IPS-18a (cell line): ENCODE data around the gene CDK5RAP2.

ENCODE experiments used
- H3K27ac ChIP-seq: one replicate; pipeline ENCODE4 v1.5.1; 2013; ENCODE audit warnings: low read length
- H3K27me3 ChIP-seq: one replicate; pipeline ENCODE4 v1.6.1; 2013; ENCODE audit warnings: mild to moderate bottlenecking, low read length; ENCODE audit not compliant: control insufficient read depth, insufficient read depth
- H3K36me3 ChIP-seq: one replicate; pipeline ENCODE4 v1.6.1; 2013; ENCODE audit warnings: low read depth, low read length; ENCODE audit not compliant: control insufficient read depth
- H3K4me1 ChIP-seq: one replicate; pipeline ENCODE4 v1.6.1; 2013; ENCODE audit warnings: low read depth, low read length; ENCODE audit not compliant: control insufficient read depth
- H3K4me3 ChIP-seq: one replicate; pipeline ENCODE4 v1.5.1; 2013; ENCODE audit warnings: low read length
- H3K9ac ChIP-seq: one replicate; pipeline ENCODE4 v1.6.1; 2013; ENCODE audit warnings: mild to moderate bottlenecking, low read length, moderate library complexity
- H3K9me3 ChIP-seq: one replicate; pipeline ENCODE4 v1.6.1; 2013; ENCODE audit warnings: low read depth, low read length; ENCODE audit not compliant: control insufficient read depth

Gene CDK5RAP2

DNA sequence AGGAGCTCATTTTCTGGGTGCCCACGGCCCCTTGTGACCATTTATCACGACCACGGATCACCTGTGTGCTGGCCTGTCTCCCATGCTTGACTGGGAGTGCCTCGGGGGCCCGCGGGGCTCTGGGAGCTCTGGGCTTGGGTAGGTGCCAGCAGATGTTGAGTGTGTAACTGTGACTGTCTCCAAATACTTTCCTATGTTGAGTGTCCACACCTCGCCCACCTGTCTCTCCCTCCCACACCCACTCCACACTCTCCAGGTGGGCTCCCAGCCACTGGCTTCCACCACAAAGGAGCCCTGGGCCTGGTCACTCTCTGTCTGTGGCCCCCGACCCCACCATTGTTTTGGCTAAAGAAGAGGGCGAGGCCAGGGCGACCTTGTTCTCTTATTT lies 196.4 kb downstream of the CDK5RAP2 start:
- no peaks in the 10 kb centered on the region for H3K27me3 ChIP-seq
- no peaks in the 10 kb centered on the region for H3K4me1 ChIP-seq
- peaks cover 2% of the 10 kb centered on the region for H3K36me3 ChIP-seq
- H3K9me3 ChIP-seq = no peaks in the 10 kb centered on the region
- H3K27ac ChIP-seq = no peak overlapping the region
- no peak overlapping the region for H3K9ac ChIP-seq
- no peak overlapping the region for H3K4me3 ChIP-seq

DNA sequence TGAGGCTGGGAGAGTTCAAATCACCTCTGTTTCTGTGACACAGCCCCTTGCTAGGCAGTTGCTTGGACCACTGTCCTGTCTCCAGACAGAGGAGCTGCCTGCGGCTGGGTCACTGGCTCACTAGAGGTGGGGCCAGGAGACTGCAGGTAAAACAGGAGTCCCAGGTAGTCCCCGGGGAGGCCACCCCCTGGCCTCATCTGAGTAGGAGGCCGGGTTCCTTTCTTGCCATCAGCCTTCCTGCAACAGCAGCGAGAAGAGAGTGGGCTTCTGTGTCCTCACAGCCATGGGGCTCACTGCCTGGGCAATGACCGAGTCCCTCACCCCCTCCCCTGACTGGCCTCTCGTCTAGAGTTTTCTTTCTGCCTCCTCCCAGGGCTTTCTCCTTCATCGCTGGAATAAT lies 197.5 kb downstream of the CDK5RAP2 start:
- no peaks in the 10 kb centered on the region for H3K9me3 ChIP-seq
- no peak overlapping the region for H3K4me3 ChIP-seq
- no peaks in the 10 kb centered on the region for H3K36me3 ChIP-seq
- no peaks in the 10 kb centered on the region for H3K27me3 ChIP-seq
- H3K9ac ChIP-seq = no peak overlapping the region
- H3K27ac ChIP-seq = no peak overlapping the region
- H3K4me1 ChIP-seq = no peaks in the 10 kb centered on the region

DNA sequence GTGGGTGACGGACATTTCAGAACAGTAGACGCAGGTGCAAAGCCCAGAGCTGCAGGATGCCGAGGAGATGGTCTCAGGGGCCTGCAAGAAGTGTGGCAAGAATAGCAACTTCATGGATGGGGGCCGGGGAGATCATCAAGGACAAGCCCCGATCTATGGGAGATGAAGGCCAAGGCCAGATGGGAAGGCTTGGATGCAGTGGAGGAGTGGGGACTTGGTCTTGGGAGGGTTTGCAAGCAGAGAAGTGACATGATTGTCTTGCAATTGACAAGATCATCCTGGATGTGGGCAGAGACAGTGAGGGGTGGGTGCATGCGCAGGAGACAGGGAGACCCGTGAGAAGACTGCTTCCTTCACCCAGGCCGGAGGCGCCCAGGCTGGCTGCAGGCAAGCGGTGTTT lies 198.1 kb downstream of the CDK5RAP2 start:
- Histone ChIP-seq H3K4me3 (no peak overlapping the region), H3K4me1 (no peaks in the 10 kb centered on the region), H3K27ac (no peak overlapping the region)

GRCh38 chr9:120379611-120380010 lies 200.4 kb downstream of the CDK5RAP2 start:
- Histone ChIP-seq H3K9ac (no peak overlapping the region), H3K9me3 (no peaks in the 10 kb centered on the region), H3K27ac (no peak overlapping the region), H3K36me3 (no peaks in the 10 kb centered on the region), H3K4me1 (no peaks in the 10 kb centered on the region), H3K27me3 (no peaks in the 10 kb centered on the region), H3K4me3 (no peak overlapping the region)

More for the DNA sequence above, 198.1 kb downstream of the CDK5RAP2 start:
- no peak overlapping the region for H3K9ac ChIP-seq
- no peaks in the 10 kb centered on the region for H3K9me3 ChIP-seq
- H3K36me3 ChIP-seq = no peaks in the 10 kb centered on the region
- H3K27me3 ChIP-seq = no peaks in the 10 kb centered on the region

DNA sequence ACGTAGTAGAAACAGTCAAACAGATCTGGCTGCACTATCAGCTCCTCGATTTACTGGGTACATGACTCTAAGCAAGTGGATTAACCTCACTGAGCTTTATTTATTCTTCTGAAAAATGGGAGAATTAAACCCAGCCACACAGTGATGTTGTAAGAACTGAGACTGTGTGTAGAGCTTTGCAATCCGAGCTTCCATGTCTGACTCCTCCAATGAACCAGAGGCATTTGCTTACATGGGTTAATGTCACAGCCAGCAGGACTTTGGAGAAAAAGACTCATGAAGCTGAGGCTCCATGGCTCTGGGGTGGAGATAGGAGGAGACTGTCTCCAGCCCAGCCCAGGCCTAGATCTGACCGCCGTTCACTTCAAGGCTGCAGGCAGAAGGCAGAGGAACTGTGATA lies 201.3 kb downstream of the CDK5RAP2 start:
- no peak overlapping the region for H3K4me3 ChIP-seq
- H3K9me3 ChIP-seq = no peaks in the 10 kb centered on the region
- H3K4me1 ChIP-seq = no peaks in the 10 kb centered on the region
- H3K27ac ChIP-seq = no peak overlapping the region
- H3K27me3 ChIP-seq = no peaks in the 10 kb centered on the region
- H3K9ac ChIP-seq = no peak overlapping the region
- H3K36me3 ChIP-seq = no peaks in the 10 kb centered on the region

DNA sequence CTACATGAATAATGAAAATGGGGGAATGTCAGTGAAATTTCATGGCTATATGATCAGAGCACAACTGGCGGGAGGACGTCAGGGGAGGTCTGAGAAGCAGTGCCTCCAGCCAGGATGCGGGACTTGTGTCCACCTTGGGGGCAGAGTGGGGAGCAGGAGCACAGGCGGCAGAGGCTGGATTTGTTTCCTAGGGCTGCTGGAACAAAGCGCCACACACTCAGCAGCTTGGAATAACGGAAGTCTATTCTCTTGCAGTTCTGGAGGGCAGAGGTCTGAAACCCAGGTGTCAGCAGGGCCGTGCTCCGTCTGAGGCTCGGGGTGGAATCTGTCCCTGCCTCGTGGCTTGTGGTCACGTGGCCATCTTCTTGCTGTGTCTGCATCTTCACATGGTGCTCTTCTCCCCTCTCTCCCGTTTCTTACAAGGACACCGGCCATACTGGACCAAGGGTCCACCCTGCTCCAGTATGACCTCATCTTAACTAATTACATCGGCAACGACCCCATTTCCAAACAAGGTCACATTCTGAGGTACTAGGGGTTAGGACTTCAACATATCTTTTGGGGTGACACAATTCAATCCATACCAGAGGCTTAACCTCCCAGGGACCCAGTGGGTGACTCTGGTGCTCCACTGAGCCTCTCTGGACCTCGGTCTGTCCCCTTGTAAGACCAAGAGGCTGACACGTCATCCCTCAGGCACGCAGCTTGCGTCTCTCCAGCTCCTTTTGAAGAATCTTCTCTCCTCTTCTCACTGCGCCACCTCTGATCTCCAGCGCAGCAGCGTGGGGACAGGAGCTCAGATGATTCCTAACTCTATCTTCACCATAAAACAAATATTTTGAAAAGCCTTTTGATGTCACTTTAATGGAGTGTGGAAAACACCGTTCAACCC lies 202.5 kb downstream of the CDK5RAP2 start:
- no peaks in the 10 kb centered on the region for H3K27me3 ChIP-seq
- H3K27ac ChIP-seq = no peak overlapping the region
- no peaks in the 10 kb centered on the region for H3K4me1 ChIP-seq
- H3K9me3 ChIP-seq = no peaks in the 10 kb centered on the region
- H3K4me3 ChIP-seq = no peak overlapping the region
- H3K9ac ChIP-seq = no peak overlapping the region
- H3K36me3 ChIP-seq = no peaks in the 10 kb centered on the region

- Histone ChIP-seq H3K4me3 (no peak overlapping the region), H3K27ac (no peak overlapping the region), H3K27me3 (no peaks in the 10 kb centered on the region), H3K9me3 (no peaks in the 10 kb centered on the region), H3K9ac (no peak overlapping the region), H3K4me1 (no peaks in the 10 kb centered on the region), H3K36me3 (no peaks in the 10 kb centered on the region)
Measured at GRCh38 chr9:120376101-120376500, 203.9 kb downstream of the CDK5RAP2 start.

DNA sequence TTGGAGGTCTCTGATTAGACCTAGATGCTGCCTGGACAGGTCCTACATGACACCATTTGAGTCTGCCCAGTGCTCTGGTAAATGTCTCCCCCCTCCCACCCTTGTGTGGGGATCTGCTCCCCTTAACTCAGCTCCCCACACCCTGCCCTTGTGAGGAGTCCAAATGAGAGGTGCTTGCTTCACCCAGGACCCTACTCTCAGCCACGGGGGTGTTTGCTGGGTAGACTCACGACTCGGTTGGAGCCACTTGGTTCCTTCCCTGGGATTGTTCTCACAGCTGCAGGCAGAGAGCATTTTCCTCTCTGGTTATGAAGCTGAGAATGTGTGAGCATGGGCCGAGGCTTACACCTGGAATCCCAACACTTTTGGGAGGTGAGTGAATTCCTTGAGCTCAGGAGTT lies 204.7 kb downstream of the CDK5RAP2 start:
- Histone ChIP-seq H3K36me3 (no peaks in the 10 kb centered on the region), H3K27me3 (no peaks in the 10 kb centered on the region), H3K9me3 (no peaks in the 10 kb centered on the region), H3K27ac (no peak overlapping the region), H3K4me1 (no peaks in the 10 kb centered on the region), H3K9ac (no peak overlapping the region), H3K4me3 (no peak overlapping the region)

GRCh38 chr9:120374817-120375216 lies 205.2 kb downstream of the CDK5RAP2 start:
- Histone ChIP-seq H3K36me3 (no peaks in the 10 kb centered on the region), H3K4me1 (no peaks in the 10 kb centered on the region), H3K27me3 (no peaks in the 10 kb centered on the region), H3K9ac (no peak overlapping the region), H3K27ac (no peak overlapping the region), H3K9me3 (no peaks in the 10 kb centered on the region), H3K4me3 (no peak overlapping the region)

- Histone ChIP-seq H3K4me3 (no peak overlapping the region), H3K36me3 (no peaks in the 10 kb centered on the region), H3K9ac (no peak overlapping the region), H3K9me3 (no peaks in the 10 kb centered on the region), H3K4me1 (no peaks in the 10 kb centered on the region), H3K27me3 (no peaks in the 10 kb centered on the region), H3K27ac (no peak overlapping the region)
Measured at GRCh38 chr9:120374239-120374638, 205.7 kb downstream of the CDK5RAP2 start.

DNA sequence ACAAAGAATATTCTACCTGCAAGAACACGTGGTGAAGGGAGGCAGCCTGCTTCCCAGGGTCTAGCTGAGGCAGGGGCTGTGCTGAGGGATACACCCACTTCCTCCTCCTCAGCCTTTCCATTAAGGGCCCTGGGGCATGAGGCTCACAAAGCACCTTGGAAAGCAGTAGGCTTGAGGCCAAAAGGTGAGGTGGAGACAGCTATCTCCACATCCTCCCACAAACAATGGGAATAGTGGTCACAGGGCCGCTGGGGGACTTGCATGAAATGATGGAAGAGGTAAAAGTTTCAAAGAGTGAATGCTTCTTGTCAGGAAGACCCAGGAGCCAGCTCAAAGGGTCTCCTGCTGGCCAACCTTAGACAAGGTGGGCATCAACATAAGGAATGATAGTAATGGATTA lies 207.9 kb downstream of the CDK5RAP2 start:
- Histone ChIP-seq H3K27ac (no peak overlapping the region), H3K4me1 (no peaks in the 10 kb centered on the region), H3K9me3 (no peaks in the 10 kb centered on the region), H3K9ac (no peak overlapping the region), H3K27me3 (no peaks in the 10 kb centered on the region), H3K4me3 (no peak overlapping the region), H3K36me3 (no peaks in the 10 kb centered on the region)

- no peak overlapping the region for H3K27ac ChIP-seq
- H3K9ac ChIP-seq = no peak overlapping the region
- H3K4me3 ChIP-seq = no peak overlapping the region
- peaks cover 5% of the 10 kb centered on the region for H3K4me1 ChIP-seq
- no peaks in the 10 kb centered on the region for H3K9me3 ChIP-seq
- no peaks in the 10 kb centered on the region for H3K27me3 ChIP-seq
- H3K36me3 ChIP-seq = no peaks in the 10 kb centered on the region
Measured at GRCh38 chr9:120369608-120370220, 210.3 kb downstream of the CDK5RAP2 start.
